HG02678 (cell line): Measurements from ENCODE around the gene PAK2.
"Not testable (repeated sequence)": the region's sequence is repeated elsewhere in the genome, so short reads cannot be mapped to it uniquely, and the experiment has no call there.

Experiments used
- ATAC-seq: cut with Tn5 transposase; IDR thresholded peaks from one replicate; pipeline ENCODE4 v1.9.1; 2021; ENCODE audit warnings: mild to moderate bottlenecking, moderate library complexity; ENCODE audit not compliant: unreplicated experiment

Gene PAK2

GRCh38 chr3:196739671-196740480 is at the start of gene PAK2:
Gene PAK2 (plus strand): TSS chr3:196739857. CDS start chr3:196782647, 42,790 bp downstream.
- peak; percentile 94 for ATAC-seq

GRCh38 chr3:196689941-196690660 is 49.6 kb upstream of the PAK2 start:
- ATAC-seq: no peak

- no peak for ATAC-seq
These were observed 48.3 kb upstream of the PAK2 start for GRCh38 chr3:196691386-196691785.

GRCh38 chr3:196694202-196694638 is 45.4 kb upstream of the PAK2 start:
- no peak for ATAC-seq

GRCh38 chr3:196694941-196695848 is 44.5 kb upstream of the PAK2 start:
- no peak for ATAC-seq

GRCh38 chr3:196695849-196696226 is 43.8 kb upstream of the PAK2 start:
- no peak for ATAC-seq

- no peak for ATAC-seq
These were observed 42.4 kb upstream of the PAK2 start for GRCh38 chr3:196697270-196697669.

GRCh38 chr3:196699749-196700148 is 39.9 kb upstream of the PAK2 start:
- no peak for ATAC-seq

GRCh38 chr3:196700801-196701200 is 38.9 kb upstream of the PAK2 start:
- ATAC-seq: no peak

GRCh38 chr3:196706327-196706726 is 33.3 kb upstream of the PAK2 start:
- no peak for ATAC-seq

- no peak for ATAC-seq
These were observed 32.9 kb upstream of the PAK2 start for GRCh38 chr3:196706731-196707130.

- ATAC-seq: no peak
These were observed 32.1 kb upstream of the PAK2 start for GRCh38 chr3:196707566-196707965.

GRCh38 chr3:196708467-196708866 is 31.2 kb upstream of the PAK2 start:
- ATAC-seq: no peak

GRCh38 chr3:196711838-196712513 is 27.7 kb upstream of the PAK2 start, which contains the start of the genes CEP19 and PIGX:
Gene CEP19 (minus strand): TSS chr3:196712250. CDS start chr3:196708657, 3,593 bp downstream.
Gene PIGX (plus strand): TSS chr3:196712377.
- ATAC-seq: peak; percentile 76

GRCh38 chr3:196712514-196713413 is 26.9 kb upstream of the PAK2 start:
- ATAC-seq: peak; percentile 57

- ATAC-seq: not testable (repeated sequence)
These were observed 22.5 kb upstream of the PAK2 start for GRCh38 chr3:196717162-196717561.

- no peak for ATAC-seq
These were observed 18.6 kb upstream of the PAK2 start for GRCh38 chr3:196721097-196721496.

GRCh38 chr3:196726788-196727675 is 12.6 kb upstream of the PAK2 start:
- no peak for ATAC-seq
